HEK293 (cell line): Measurements from ENCODE around the gene GNB1.

Source experiments
- CTCF ChIA-PET: fragments of 350-600 bp; formaldehyde crosslinking; extraction: SDS; loops from one replicate; lab custom pipeline; 2021; ENCODE audit warnings: antibody characterized with exemption; lab: Yijun Ruan, JAX
- POLR2A ChIA-PET: fragments of 300-600 bp; formaldehyde crosslinking; extraction: SDS; loops from one replicate; lab custom pipeline; 2020; ENCODE audit warnings: antibody characterized with exemption, inconsistent platforms; lab: Yijun Ruan, JAX
- H3K27ac ChIP-seq: fragments of 200-500 bp; sonication (Bioruptor generic); 2 replicates; pipeline ENCODE4 v1.5.1; 2014; ENCODE audit warnings: low read depth, low read length, control low read depth, inconsistent platforms; ENCODE audit errors: extremely low read depth
- H3K36me3 ChIP-seq, 2 experiments: fragments of 200-500 bp in 1 of 2; sonication (Bioruptor generic) in 1 of 2; 1 replicate in 1 of 2; 2 replicates in 1 of 2; pipeline ENCODE4 v1.5.1; 2014 to 2017; ENCODE audit warnings: inconsistent platforms in 2 of 2, low read length in 2 of 2; ENCODE audit not compliant: control insufficient read depth in 2 of 2, insufficient read depth in 1 of 2
- H3K4me1 ChIP-seq: fragments of 200-500 bp; sonication (Bioruptor generic); 2 replicates; pipeline ENCODE4 v1.5.1; 2014; ENCODE audit warnings: mild to moderate bottlenecking, low read length, inconsistent platforms; ENCODE audit not compliant: control insufficient read depth, insufficient read depth
- H3K4me3 ChIP-seq: 2 replicates; pipeline ENCODE4 v1.5.1; 2011; ENCODE audit warnings: low read depth, mild to moderate bottlenecking, control low read depth, low read length, moderate library complexity
- H3K9me3 ChIP-seq: fragments of 200-500 bp; sonication (Bioruptor generic); 2 replicates; pipeline ENCODE4 v1.5.1; 2014; ENCODE audit warnings: low read depth, low read length, inconsistent platforms; ENCODE audit not compliant: control insufficient read depth, insufficient read depth
- GLI4 ChIP-seq: fragments of 450-650 bp; formaldehyde crosslinking; IDR thresholded peaks from 2 replicates; pipeline ENCODE4 v1.5.1; 2016; ENCODE audit warnings: missing biosample characterization, missing genetic modification characterization
- GLIS2 ChIP-seq: fragments of 450-650 bp; formaldehyde crosslinking; IDR thresholded peaks from 2 replicates; pipeline ENCODE4 v1.5.1; 2016; ENCODE audit warnings: missing biosample characterization, missing genetic modification characterization
- HOXA7 ChIP-seq: sonication (generic); formaldehyde crosslinking; IDR thresholded peaks from 2 replicates; pipeline ENCODE4 v1.8.1; 2022; ENCODE audit warnings: missing genetic modification reagents, borderline replicate concordance
- KLF8 ChIP-seq: fragments of 450-650 bp; formaldehyde crosslinking; IDR thresholded peaks from 2 replicates; pipeline ENCODE4 v1.5.1; 2016; ENCODE audit warnings: missing biosample characterization, missing genetic modification characterization
- SP7 ChIP-seq: fragments of 450-650 bp; formaldehyde crosslinking; IDR thresholded peaks from 2 replicates; pipeline ENCODE4 v1.5.1; 2016; ENCODE audit warnings: missing biosample characterization, missing genetic modification characterization
- TCF7L2 ChIP-seq: IDR thresholded peaks from 2 replicates; pipeline ENCODE4 v1.6.1; 2011; ENCODE audit warnings: low read depth, mild to moderate bottlenecking, inconsistent platforms, low read length, moderate library complexity, borderline replicate concordance
- WT1 ChIP-seq: fragments of 450-650 bp; formaldehyde crosslinking; IDR thresholded peaks from 2 replicates; pipeline ENCODE4 v1.5.1; 2016; ENCODE audit warnings: missing biosample characterization, missing genetic modification characterization
- ZNF121 ChIP-seq: fragments of 450-650 bp; formaldehyde crosslinking; IDR thresholded peaks from 2 replicates; pipeline ENCODE4 v1.5.1; 2016; ENCODE audit warnings: missing biosample characterization, missing genetic modification characterization
- ZNF16 ChIP-seq: fragments of 450-650 bp; formaldehyde crosslinking; IDR thresholded peaks from 2 replicates; pipeline ENCODE4 v1.5.1; 2016; ENCODE audit warnings: low read depth, missing biosample characterization, missing genetic modification characterization
- ZNF2 ChIP-seq: fragments of 450-650 bp; formaldehyde crosslinking; IDR thresholded peaks from 2 replicates; pipeline ENCODE4 v1.5.1; 2016; ENCODE audit warnings: missing biosample characterization, missing genetic modification characterization
- ZNF211 ChIP-seq: fragments of 450-650 bp; formaldehyde crosslinking; IDR thresholded peaks from 2 replicates; pipeline ENCODE4 v1.5.1; 2016; ENCODE audit warnings: low read depth, missing biosample characterization, missing genetic modification characterization
- ZNF26 ChIP-seq: fragments of 450-650 bp; formaldehyde crosslinking; IDR thresholded peaks from 2 replicates; pipeline ENCODE4 v1.5.1; 2016; ENCODE audit warnings: missing biosample characterization, missing genetic modification characterization
- ZNF324 ChIP-seq: fragments of 450-650 bp; formaldehyde crosslinking; IDR thresholded peaks from 2 replicates; pipeline ENCODE4 v1.5.1; 2016; ENCODE audit warnings: missing biosample characterization, missing genetic modification characterization
- ZNF335 ChIP-seq: fragments of 450-650 bp; formaldehyde crosslinking; conservative IDR thresholded peaks from 2 replicates; pipeline ENCODE4 v1.5.1; 2016; ENCODE audit warnings: missing biosample characterization, missing genetic modification characterization
- ZNF341 ChIP-seq: fragments of 450-650 bp; formaldehyde crosslinking; IDR thresholded peaks from 2 replicates; pipeline ENCODE4; 2016; ENCODE audit warnings: low read depth, missing biosample characterization, missing genetic modification characterization
- ZNF354C ChIP-seq: fragments of 450-650 bp; formaldehyde crosslinking; IDR thresholded peaks from 2 replicates; pipeline ENCODE4 v1.5.1; 2016; ENCODE audit warnings: missing biosample characterization, missing genetic modification characterization, low read depth, borderline replicate concordance
- ZNF426 ChIP-seq: fragments of 450-650 bp; formaldehyde crosslinking; IDR thresholded peaks from 2 replicates; pipeline ENCODE4 v1.5.1; 2017; ENCODE audit warnings: missing biosample characterization, missing genetic modification characterization, mild to moderate bottlenecking, inconsistent platforms, moderate library complexity
- ZNF558 ChIP-seq: fragments of 450-650 bp; formaldehyde crosslinking; IDR thresholded peaks from 2 replicates; pipeline ENCODE4 v1.5.1; 2016; ENCODE audit warnings: missing biosample characterization, missing genetic modification characterization
- ZNF561 ChIP-seq: fragments of 450-650 bp; IDR thresholded peaks from 2 replicates; pipeline ENCODE4 v1.5.1; 2018; ENCODE audit warnings: missing biosample characterization, missing genetic modification characterization, borderline replicate concordance
- ZNF585B ChIP-seq: fragments of 450-650 bp; formaldehyde crosslinking; IDR thresholded peaks from 2 replicates; pipeline ENCODE4 v1.5.1; 2016; ENCODE audit warnings: missing biosample characterization, missing genetic modification characterization
- ZNF624 ChIP-seq: fragments of 450-650 bp; formaldehyde crosslinking; IDR thresholded peaks from 2 replicates; pipeline ENCODE4 v1.5.1; 2017; ENCODE audit warnings: missing biosample characterization, missing genetic modification characterization
- ZSCAN16 ChIP-seq: fragments of 450-650 bp; formaldehyde crosslinking; IDR thresholded peaks from 2 replicates; pipeline ENCODE4 v1.5.1; 2016; ENCODE audit warnings: missing biosample characterization, missing genetic modification characterization
- ZSCAN30 ChIP-seq: fragments of 450-650 bp; IDR thresholded peaks from 2 replicates; pipeline ENCODE4 v1.5.1; 2018; ENCODE audit warnings: missing biosample characterization, mild to moderate bottlenecking, missing genetic modification characterization, moderate library complexity
- TF ChIP-seq, protein P1 (sequence below): fragments of 450-650 bp; formaldehyde crosslinking; IDR thresholded peaks from 2 replicates; pipeline ENCODE4 v1.5.1; 2016; ENCODE audit warnings: missing biosample characterization, missing genetic modification characterization
- TF ChIP-seq, protein P2 (sequence below): fragments of 450-650 bp; formaldehyde crosslinking; IDR thresholded peaks from 2 replicates; pipeline ENCODE4 v1.5.1; 2016; ENCODE audit warnings: missing biosample characterization, missing genetic modification characterization
- TF ChIP-seq, protein P3 (sequence below): fragments of 450-650 bp; formaldehyde crosslinking; IDR thresholded peaks from 2 replicates; pipeline ENCODE4 v1.5.1; 2016; ENCODE audit warnings: missing biosample characterization, missing genetic modification characterization
- TF ChIP-seq, protein P4 (sequence below): fragments of 450-650 bp; formaldehyde crosslinking; IDR thresholded peaks from 2 replicates; pipeline ENCODE4 v1.5.1; 2017; ENCODE audit warnings: missing biosample characterization, missing genetic modification characterization

Gene GNB1

GRCh38 chr1:1920057-1920607, 29.2 kb upstream of the GNB1 start:
- no peak overlapping the region for H3K27ac ChIP-seq
- TF ChIP-seq, protein P1, sequence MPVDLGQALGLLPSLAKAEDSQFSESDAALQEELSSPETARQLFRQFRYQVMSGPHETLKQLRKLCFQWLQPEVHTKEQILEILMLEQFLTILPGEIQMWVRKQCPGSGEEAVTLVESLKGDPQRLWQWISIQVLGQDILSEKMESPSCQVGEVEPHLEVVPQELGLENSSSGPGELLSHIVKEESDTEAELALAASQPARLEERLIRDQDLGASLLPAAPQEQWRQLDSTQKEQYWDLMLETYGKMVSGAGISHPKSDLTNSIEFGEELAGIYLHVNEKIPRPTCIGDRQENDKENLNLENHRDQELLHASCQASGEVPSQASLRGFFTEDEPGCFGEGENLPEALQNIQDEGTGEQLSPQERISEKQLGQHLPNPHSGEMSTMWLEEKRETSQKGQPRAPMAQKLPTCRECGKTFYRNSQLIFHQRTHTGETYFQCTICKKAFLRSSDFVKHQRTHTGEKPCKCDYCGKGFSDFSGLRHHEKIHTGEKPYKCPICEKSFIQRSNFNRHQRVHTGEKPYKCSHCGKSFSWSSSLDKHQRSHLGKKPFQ (tag by site-specific recombination), result no peak
- TF ChIP-seq ZNF324 (tag by site-specific recombination), result no peak
- TF ChIP-seq ZNF341, result 0 out of 2 replicates have a peak, but pooled peaks have one; percentile 16
- TF ChIP-seq GLIS2 (tag by site-specific recombination), result peak; percentile 45; the same call in 1 of the 2 replicates
- TF ChIP-seq ZSCAN16 (tag by site-specific recombination), result 0 out of 2 replicates have a peak, but pooled peaks have one; percentile 23
- no peaks in the 10 kb centered on the region for H3K4me1 ChIP-seq
- no peaks in the 10 kb centered on the region for H3K36me3 ChIP-seq
- CTCF ChIA-PET, result no interaction called here
- no peak overlapping the region for H3K4me3 ChIP-seq
- H3K9me3 ChIP-seq, result no peaks in the 10 kb centered on the region
- POLR2A ChIA-PET, result no interaction called here

GRCh38 chr1:1919304-1920056, 28.6 kb upstream of the GNB1 start:
- peak overlapping the region; percentile 15 for H3K4me3 ChIP-seq
- POLR2A ChIA-PET, result no interaction called here
- CTCF ChIA-PET, result no interaction called here
- H3K9me3 ChIP-seq, result no peaks in the 10 kb centered on the region
- H3K27ac ChIP-seq, result no peak overlapping the region
- H3K4me1 ChIP-seq, result no peaks in the 10 kb centered on the region
- no peaks in the 10 kb centered on the region for H3K36me3 ChIP-seq
- TF ChIP-seq ZNF335 (peak; percentile 19; the same call in 1 of the 2 replicates), ZNF211 (tag by site-specific recombination) (no peak), ZNF624 (tag by site-specific recombination) (no peak), ZNF561 (0 out of 2 replicates have a peak, but pooled peaks have one; percentile 5), TCF7L2 (no peak), HOXA7 (CRISPR knock-in tag) (no peak), KLF8 (tag by site-specific recombination) (peak; percentile 99), GLI4 (tag by site-specific recombination) (no peak), ZNF121 (tag by site-specific recombination) (no peak; the same call in 1 of the 2 replicates), ZNF558 (tag by site-specific recombination) (no peak), SP7 (tag by site-specific recombination) (peak; percentile 43), ZNF354C (no peak), ZNF2 (tag by site-specific recombination) (no peak), ZNF585B (tag by site-specific recombination) (no peak), ZSCAN30 (no peak), WT1 (no peak), ZNF426 (tag by site-specific recombination) (no peak), ZNF16 (no peak), ZNF26 (tag by site-specific recombination) (no peak)
- TF ChIP-seq, protein P2, sequence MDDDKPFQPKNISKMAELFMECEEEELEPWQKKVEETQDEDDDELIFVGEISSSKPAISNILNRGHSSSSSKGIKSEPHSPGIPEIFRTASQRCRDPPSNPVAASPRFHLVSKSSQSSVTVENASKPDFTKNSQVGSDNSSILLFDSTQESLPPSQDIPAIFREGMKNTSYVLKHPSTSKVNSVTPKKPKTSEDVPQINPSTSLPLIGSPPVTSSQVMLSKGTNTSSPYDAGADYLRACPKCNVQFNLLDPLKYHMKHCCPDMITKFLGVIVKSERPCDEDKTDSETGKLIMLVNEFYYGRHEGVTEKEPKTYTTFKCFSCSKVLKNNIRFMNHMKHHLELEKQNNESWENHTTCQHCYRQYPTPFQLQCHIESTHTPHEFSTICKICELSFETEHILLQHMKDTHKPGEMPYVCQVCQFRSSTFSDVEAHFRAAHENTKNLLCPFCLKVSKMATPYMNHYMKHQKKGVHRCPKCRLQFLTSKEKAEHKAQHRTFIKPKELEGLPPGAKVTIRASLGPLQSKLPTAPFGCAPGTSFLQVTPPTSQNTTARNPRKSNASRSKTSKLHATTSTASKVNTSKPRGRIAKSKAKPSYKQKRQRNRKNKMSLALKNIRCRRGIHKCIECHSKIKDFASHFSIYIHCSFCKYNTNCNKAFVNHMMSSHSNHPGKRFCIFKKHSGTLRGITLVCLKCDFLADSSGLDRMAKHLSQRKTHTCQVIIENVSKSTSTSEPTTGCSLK (tag by site-specific recombination), result no peak
- TF ChIP-seq, protein P3, sequence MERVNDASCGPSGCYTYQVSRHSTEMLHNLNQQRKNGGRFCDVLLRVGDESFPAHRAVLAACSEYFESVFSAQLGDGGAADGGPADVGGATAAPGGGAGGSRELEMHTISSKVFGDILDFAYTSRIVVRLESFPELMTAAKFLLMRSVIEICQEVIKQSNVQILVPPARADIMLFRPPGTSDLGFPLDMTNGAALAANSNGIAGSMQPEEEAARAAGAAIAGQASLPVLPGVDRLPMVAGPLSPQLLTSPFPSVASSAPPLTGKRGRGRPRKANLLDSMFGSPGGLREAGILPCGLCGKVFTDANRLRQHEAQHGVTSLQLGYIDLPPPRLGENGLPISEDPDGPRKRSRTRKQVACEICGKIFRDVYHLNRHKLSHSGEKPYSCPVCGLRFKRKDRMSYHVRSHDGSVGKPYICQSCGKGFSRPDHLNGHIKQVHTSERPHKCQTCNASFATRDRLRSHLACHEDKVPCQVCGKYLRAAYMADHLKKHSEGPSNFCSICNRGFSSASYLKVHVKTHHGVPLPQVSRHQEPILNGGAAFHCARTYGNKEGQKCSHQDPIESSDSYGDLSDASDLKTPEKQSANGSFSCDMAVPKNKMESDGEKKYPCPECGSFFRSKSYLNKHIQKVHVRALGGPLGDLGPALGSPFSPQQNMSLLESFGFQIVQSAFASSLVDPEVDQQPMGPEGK (tag by site-specific recombination), result peak; percentile 91
- TF ChIP-seq, protein P4, sequence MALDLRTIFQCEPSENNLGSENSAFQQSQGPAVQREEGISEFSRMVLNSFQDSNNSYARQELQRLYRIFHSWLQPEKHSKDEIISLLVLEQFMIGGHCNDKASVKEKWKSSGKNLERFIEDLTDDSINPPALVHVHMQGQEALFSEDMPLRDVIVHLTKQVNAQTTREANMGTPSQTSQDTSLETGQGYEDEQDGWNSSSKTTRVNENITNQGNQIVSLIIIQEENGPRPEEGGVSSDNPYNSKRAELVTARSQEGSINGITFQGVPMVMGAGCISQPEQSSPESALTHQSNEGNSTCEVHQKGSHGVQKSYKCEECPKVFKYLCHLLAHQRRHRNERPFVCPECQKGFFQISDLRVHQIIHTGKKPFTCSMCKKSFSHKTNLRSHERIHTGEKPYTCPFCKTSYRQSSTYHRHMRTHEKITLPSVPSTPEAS (tag by site-specific recombination), result no peak
